ENCODE data around the gene S1PR1.
"Not testable (repeated sequence)": the region's sequence is repeated elsewhere in the genome, so short reads cannot be mapped to it uniquely, and the experiment has no call there.

The S1PR1 gene

GRCh38 chr1:101205457-101205856 is 31.4 kb upstream of the S1PR1 start:
- no peak overlapping the region for H3K4me3 Mint-ChIP-seq
- no peak overlapping the region for H3K27ac Mint-ChIP-seq
- no peaks in the 10 kb centered on the region for H3K36me3 Mint-ChIP-seq (ENCODE audit: insufficient read depth)

DNA sequence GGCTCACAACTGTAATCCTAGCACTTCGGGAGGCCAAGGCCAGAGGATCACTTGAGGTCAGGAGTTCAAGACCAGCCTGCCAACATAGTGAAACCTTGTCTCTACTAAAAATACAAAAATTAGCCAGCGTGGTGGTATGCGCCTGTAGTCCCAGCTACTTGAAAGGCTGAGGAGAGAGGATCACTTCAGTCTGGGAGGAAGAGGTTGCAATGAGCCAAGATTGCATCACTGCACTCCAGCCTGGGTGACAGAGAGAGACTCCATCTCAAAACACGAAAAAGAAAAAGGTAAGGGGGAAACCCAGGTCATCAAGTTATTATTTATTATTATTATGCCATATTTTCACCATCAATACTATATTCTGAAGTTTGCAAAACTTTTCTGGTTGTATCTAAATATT is 30.7 kb upstream of the S1PR1 start:
- DNase-seq; H3K27me3 Mint-ChIP-seq; H3K4me1 Mint-ChIP-seq (ENCODE audit: low read depth in 2 of 2); ATAC-seq (replicated peaks); H3K9me3 Mint-ChIP-seq; H3K4me3 Mint-ChIP-seq; H3K27ac Mint-ChIP-seq; H3K36me3 Mint-ChIP-seq (ENCODE audit: insufficient read depth): not testable (repeated sequence)

More at GRCh38 chr1:101205457-101205856, 31.4 kb upstream of the S1PR1 start:
- Mint-ChIP-seq H3K9me3 (no peaks in the 10 kb centered on the region), H3K4me1 (ENCODE audit: low read depth in 2 of 2) (peaks cover 0 to 4% of the 10 kb centered on the region in 2 donors), H3K27me3 (no peaks in the 10 kb centered on the region)
- DNase-seq: no peak
- ATAC-seq (replicated peaks): no peak

- H3K4me1 Mint-ChIP-seq (ENCODE audit: low read depth in 2 of 2); H3K9me3 Mint-ChIP-seq; H3K4me3 Mint-ChIP-seq; ATAC-seq (replicated peaks); H3K36me3 Mint-ChIP-seq (ENCODE audit: insufficient read depth); H3K27ac Mint-ChIP-seq; H3K27me3 Mint-ChIP-seq; DNase-seq: not testable (repeated sequence)
Measured at GRCh38 chr1:101207271-101207670, 29.5 kb upstream of the S1PR1 start.

DNA sequence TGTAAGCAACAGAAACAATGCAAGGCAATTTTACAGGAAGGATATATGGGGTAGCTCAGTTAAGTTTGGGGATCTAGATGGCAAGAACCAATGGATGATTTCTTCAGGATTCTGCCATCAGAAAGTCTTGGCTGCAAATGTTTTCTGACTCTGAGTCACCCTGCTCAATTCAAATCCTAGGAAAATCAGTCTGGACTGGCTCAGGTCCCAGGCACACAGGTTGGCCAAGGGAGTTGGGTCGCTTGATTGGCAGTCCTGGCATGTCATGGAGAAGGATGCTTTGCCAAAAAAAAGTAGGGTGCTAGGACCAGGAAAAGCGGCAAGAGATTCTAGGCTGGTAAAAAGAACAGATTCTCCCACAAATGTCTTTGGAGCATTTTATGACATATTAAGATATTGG is 28.9 kb upstream of the S1PR1 start:
- Mint-ChIP-seq H3K4me3 (no peak overlapping the region), H3K9me3 (no peaks in the 10 kb centered on the region), H3K27ac (no peak overlapping the region), H3K36me3 (ENCODE audit: insufficient read depth) (no peaks in the 10 kb centered on the region), H3K4me1 (ENCODE audit: low read depth in 2 of 2) (peaks cover 0 to 4% of the 10 kb centered on the region in 2 donors), H3K27me3 (no peaks in the 10 kb centered on the region)
- ATAC-seq (replicated peaks) (no peak), DNase-seq (no peak)

GRCh38 chr1:101215363-101216011 is 21.3 kb upstream of the S1PR1 start:
- DNase-seq (no peak), ATAC-seq (replicated peaks) (no peak)
- Mint-ChIP-seq H3K4me3 (no peak overlapping the region), H3K27ac (peak overlapping the region in 1 of 2 donors; percentile 1), H3K4me1 (ENCODE audit: low read depth in 2 of 2) (peaks cover 0 to 3% of the 10 kb centered on the region in 2 donors), H3K27me3 (peaks cover 5 to 13% of the 10 kb centered on the region in 2 donors), H3K36me3 (ENCODE audit: insufficient read depth) (no peaks in the 10 kb centered on the region), H3K9me3 (no peaks in the 10 kb centered on the region)

- H3K27ac Mint-ChIP-seq: no peak overlapping the region
- peaks cover 7 to 9% of the 10 kb centered on the region in 2 donors for H3K4me1 Mint-ChIP-seq (ENCODE audit: low read depth in 2 of 2)
- DNase-seq (no peak), ATAC-seq (replicated peaks) (no peak)
- peaks cover 5 to 13% of the 10 kb centered on the region in 2 donors for H3K27me3 Mint-ChIP-seq
- no peak overlapping the region for H3K4me3 Mint-ChIP-seq
- H3K36me3 Mint-ChIP-seq (ENCODE audit: insufficient read depth): no peaks in the 10 kb centered on the region
- H3K9me3 Mint-ChIP-seq: no peaks in the 10 kb centered on the region
Measured at GRCh38 chr1:101216623-101217022, 20.2 kb upstream of the S1PR1 start.

DNA sequence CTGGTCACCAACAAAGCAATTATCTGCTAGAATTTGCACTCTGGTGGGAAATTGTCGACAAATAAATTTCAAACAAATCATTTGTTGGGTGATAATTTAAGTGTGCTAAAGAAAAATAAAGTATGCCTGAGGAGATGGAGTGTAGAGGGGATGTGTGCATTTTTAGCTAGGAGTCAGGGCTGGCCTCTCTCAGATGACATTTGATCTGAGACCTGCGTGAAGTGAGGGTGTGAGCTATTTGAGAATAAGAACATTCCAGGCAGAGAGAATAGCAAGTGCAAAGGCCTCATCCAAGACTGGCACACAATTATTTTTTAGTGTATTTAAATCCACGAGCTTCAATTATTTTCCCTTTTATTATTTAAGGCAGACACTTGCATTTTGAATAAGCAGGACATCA is 19.7 kb upstream of the S1PR1 start:
- H3K27me3 Mint-ChIP-seq: peaks cover 5 to 13% of the 10 kb centered on the region in 2 donors
- no peak overlapping the region for H3K27ac Mint-ChIP-seq
- ATAC-seq (replicated peaks): no peak
- no peaks in the 10 kb centered on the region for H3K36me3 Mint-ChIP-seq (ENCODE audit: insufficient read depth)
- no peak for DNase-seq
- H3K4me1 Mint-ChIP-seq (ENCODE audit: low read depth in 2 of 2): peaks cover 11 to 14% of the 10 kb centered on the region in 2 donors
- no peak overlapping the region for H3K4me3 Mint-ChIP-seq
- H3K9me3 Mint-ChIP-seq: no peaks in the 10 kb centered on the region

GRCh38 chr1:101218968-101219367 is 17.9 kb upstream of the S1PR1 start:
- not testable (repeated sequence) for H3K36me3 Mint-ChIP-seq (ENCODE audit: insufficient read depth); H3K27ac Mint-ChIP-seq; DNase-seq; ATAC-seq (replicated peaks); H3K4me3 Mint-ChIP-seq; H3K9me3 Mint-ChIP-seq
- peaks cover 11 to 14% of the 10 kb centered on the region in 2 donors for H3K4me1 Mint-ChIP-seq (ENCODE audit: low read depth in 2 of 2)
- H3K27me3 Mint-ChIP-seq: peaks cover 5 to 13% of the 10 kb centered on the region in 2 donors

DNA sequence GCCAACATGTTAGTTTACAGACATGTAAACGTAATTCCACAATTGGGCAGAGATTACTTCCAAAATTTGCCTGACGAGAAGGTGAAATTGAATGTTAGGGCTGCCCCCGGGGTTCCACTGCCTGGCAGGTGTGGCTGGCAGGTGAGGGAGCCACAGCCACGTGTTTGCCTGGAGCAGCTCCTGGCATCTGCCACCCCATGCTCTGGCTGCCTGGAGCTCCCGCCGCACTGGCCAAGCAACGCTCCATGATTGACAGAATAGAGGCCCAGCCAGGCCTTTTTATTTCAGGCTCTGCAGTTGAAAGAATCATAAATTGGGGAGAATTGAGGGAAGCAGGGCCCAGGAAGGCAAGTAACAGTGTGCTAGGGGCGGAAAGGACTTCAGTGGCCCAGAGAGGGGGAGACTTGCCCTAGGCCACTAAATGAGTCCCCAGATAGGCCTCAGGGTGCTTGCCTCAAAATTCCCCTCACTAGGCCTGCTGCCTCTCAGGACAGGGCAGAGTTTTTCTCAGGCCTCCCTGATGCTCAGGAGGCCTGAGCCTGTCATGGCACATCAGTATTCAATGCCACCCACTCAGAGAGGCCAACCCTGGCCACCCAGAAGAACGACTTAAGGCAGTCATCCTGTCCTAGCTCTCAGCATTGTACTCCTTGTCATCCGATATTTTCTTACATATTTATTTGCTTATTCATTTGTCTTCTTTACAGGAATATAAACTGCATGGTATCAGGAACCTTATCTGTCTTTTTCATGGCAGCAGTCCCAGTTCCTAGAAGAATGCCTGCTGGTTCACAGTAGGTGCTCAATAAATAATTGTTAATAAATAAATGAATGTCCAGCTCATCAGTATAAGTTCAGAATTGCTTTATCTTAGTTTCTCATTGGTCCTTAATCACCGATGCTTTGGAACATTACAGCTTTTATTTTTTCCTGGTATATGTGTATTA is 16.6 kb upstream of the S1PR1 start:
- Mint-ChIP-seq H3K9me3 (no peaks in the 10 kb centered on the region), H3K27me3 (peaks cover 0 to 9% of the 10 kb centered on the region in 2 donors), H3K27ac (no peak overlapping the region), H3K4me3 (no peak overlapping the region), H3K36me3 (ENCODE audit: insufficient read depth) (no peaks in the 10 kb centered on the region), H3K4me1 (ENCODE audit: low read depth in 2 of 2) (peaks cover 11 to 14% of the 10 kb centered on the region in 2 donors)
- ATAC-seq (replicated peaks): no peak
- no peak for DNase-seq

DNA sequence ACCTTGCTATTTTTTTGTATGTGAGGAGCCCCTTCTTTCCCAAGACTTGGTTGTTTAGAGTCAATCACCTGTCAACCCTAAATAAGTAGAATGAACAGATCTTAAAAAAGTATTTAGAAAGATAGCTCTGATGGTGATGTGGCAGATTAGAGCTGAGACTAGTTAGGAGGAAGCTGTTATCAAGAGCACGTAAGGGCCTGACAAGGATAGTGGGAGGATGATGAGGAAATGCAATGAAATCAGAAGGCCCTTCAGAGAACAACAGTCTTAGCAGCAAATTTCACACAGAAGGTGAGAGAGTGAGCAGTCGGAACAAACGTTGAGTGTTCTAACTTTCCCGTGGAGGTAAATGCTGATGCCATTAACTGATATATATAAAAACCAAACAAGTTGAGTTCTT is 15.9 kb upstream of the S1PR1 start:
- no peaks in the 10 kb centered on the region for H3K9me3 Mint-ChIP-seq
- H3K36me3 Mint-ChIP-seq (ENCODE audit: insufficient read depth): no peaks in the 10 kb centered on the region
- peaks cover 11 to 14% of the 10 kb centered on the region in 2 donors for H3K4me1 Mint-ChIP-seq (ENCODE audit: low read depth in 2 of 2)
- no peak overlapping the region for H3K27ac Mint-ChIP-seq
- H3K4me3 Mint-ChIP-seq: no peak overlapping the region
- DNase-seq: no peak
- peaks cover 0 to 2% of the 10 kb centered on the region in 2 donors for H3K27me3 Mint-ChIP-seq
- no peak for ATAC-seq (replicated peaks)

DNA sequence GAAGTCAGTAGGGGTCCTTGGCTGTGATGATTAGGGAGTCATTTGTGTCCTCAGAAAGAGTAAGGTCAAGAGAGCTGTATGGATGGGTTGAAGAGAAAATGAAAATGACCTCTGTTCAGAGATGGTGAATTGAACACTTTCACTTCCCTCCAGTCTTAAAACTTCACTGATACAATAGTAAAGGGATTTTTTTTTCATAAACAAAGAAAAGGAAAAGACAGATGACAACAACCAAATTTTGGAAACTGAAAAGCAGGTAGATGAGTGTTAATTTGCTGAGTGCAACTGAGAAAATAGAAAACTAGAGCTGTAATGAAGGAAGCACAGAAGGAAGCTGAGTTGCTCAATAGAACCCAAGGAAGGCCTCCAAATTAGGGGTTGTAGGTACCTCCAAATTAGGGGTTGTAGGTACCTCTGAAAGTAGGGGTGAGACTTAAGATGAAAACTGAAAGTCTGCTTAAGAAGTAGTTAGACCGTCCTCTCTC is 14.8 kb upstream of the S1PR1 start:
- H3K4me3 Mint-ChIP-seq: peak overlapping the region; percentile 5 to 53
- no peak for DNase-seq
- no peaks in the 10 kb centered on the region for H3K27me3 Mint-ChIP-seq
- H3K4me1 Mint-ChIP-seq (ENCODE audit: low read depth in 2 of 2): peaks cover 9 to 14% of the 10 kb centered on the region in 2 donors
- H3K36me3 Mint-ChIP-seq (ENCODE audit: insufficient read depth): no peaks in the 10 kb centered on the region
- peak overlapping the region; percentile 5 to 29 for H3K27ac Mint-ChIP-seq
- no peaks in the 10 kb centered on the region for H3K9me3 Mint-ChIP-seq
- no peak for ATAC-seq (replicated peaks)

DNA sequence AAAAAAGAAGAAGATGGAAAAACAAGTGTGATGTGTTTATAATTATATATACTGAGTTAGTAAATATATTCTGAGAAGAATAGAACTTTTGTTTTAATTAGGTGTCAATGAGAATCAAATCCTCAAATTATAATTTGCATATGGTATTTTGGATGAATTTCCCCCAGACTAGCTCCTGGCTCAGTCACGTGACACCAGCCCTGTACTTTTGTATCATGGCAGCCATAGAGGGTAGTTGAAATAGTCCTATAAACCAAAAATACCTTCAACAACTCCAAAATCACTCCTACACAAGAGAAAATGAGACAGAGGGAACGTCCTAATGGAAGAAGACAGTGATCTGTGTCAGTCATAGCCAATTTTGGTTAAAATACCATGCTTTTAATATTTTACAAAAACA is 9.0 kb upstream of the S1PR1 start:
- Mint-ChIP-seq H3K27ac (no peak overlapping the region), H3K4me1 (ENCODE audit: low read depth in 2 of 2) (peaks cover 9 to 20% of the 10 kb centered on the region in 2 donors), H3K9me3 (no peaks in the 10 kb centered on the region), H3K4me3 (no peak overlapping the region), H3K27me3 (no peaks in the 10 kb centered on the region), H3K36me3 (ENCODE audit: insufficient read depth) (no peaks in the 10 kb centered on the region)
- ATAC-seq (replicated peaks) (no peak), DNase-seq (no peak)

- peak; percentile 69 for ATAC-seq (replicated peaks)
- H3K27ac Mint-ChIP-seq: no peak overlapping the region
- H3K4me3 Mint-ChIP-seq: no peak overlapping the region
- H3K4me1 Mint-ChIP-seq (ENCODE audit: low read depth in 2 of 2): peaks cover 15 to 27% of the 10 kb centered on the region in 2 donors
- no peaks in the 10 kb centered on the region for H3K27me3 Mint-ChIP-seq
- H3K36me3 Mint-ChIP-seq (ENCODE audit: insufficient read depth): peaks cover 3% of the 10 kb centered on the region
- DNase-seq: no peak
- no peaks in the 10 kb centered on the region for H3K9me3 Mint-ChIP-seq
Measured at GRCh38 chr1:101228424-101229134, 8.2 kb upstream of the S1PR1 start.
